ENCODE data around the gene KCTD2. TPM values are rescaled to one million over a fixed set of nuclear protein-coding genes. Genes with fewer than 3 reads are reported as not detected.

KCTD2 gene
- total and polyA plus RNA-seq, 2 experiments from 2014 or later = 20.7 to 24.4 TPM

DNA sequence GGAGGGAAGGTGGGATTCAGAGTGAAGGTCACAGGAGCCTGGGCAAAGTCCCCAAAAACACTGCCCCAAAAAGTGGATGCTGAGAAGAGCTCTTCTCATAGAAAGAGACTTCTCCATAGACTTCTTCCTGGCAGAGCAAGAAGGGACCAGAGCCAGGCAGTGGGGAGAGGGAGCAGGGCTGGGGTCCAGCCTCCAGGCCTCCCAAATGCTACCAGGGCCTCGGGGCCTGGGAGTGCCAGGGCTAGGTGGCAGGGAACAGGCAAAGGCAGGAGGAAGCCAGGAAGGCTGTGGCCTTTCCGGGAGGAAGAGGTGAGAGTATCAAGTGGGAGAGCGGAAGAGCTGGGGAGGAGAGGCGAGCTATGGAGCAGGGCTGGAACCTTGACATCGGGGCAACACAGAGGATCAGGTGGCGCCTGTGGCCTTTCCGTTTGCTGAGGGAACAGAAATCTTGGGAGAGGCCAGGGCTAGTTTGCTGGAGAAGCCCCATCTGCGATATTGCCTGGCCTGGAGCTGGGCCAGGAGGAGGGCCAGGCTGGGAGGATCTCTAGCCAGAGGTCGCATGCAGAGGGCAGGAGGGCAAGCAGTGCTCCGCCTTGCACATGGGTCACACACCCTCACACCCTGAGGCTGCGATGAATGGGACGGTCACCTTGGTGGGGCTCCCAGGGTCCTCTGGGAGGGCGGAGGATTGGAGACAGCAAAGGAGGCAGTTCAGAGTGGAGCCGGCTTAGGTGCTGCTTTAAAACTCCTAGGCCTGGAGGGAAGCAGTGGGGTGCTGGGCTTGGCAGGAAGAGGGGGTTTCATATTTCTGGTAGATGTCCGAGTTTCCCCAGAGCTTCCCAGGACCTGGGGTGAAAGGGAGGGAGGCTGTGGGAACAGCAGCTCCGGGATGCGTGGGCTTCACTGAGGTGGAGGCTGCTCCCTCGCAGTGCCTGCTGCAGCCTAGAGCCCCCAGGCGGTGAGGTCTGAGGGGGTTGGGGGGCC lies 44.1 kb downstream of the KCTD2 start:
- TF ChIP-seq, protein P1, sequence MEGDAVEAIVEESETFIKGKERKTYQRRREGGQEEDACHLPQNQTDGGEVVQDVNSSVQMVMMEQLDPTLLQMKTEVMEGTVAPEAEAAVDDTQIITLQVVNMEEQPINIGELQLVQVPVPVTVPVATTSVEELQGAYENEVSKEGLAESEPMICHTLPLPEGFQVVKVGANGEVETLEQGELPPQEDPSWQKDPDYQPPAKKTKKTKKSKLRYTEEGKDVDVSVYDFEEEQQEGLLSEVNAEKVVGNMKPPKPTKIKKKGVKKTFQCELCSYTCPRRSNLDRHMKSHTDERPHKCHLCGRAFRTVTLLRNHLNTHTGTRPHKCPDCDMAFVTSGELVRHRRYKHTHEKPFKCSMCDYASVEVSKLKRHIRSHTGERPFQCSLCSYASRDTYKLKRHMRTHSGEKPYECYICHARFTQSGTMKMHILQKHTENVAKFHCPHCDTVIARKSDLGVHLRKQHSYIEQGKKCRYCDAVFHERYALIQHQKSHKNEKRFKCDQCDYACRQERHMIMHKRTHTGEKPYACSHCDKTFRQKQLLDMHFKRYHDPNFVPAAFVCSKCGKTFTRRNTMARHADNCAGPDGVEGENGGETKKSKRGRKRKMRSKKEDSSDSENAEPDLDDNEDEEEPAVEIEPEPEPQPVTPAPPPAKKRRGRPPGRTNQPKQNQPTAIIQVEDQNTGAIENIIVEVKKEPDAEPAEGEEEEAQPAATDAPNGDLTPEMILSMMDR (IDR thresholded peaks at IDR 0.05; ENCODE audit: low read depth, low read length) = no peak
- Histone ChIP-seq H3K9me3 (ENCODE audit: low read depth) (no peaks in the 10 kb centered on the region), H3K4me1 (ENCODE audit: low read depth) (peaks cover 13% of the 10 kb centered on the region), H3K36me3 (no peaks in the 10 kb centered on the region), H3K27me3 (no peaks in the 10 kb centered on the region), H3K27ac (peak overlapping the region; percentile 57), H3K4me3 (no peak overlapping the region)
- no peak for DNase-seq (ENCODE audit: low read depth in 1 of 2, low spot score in 1 of 2)

GRCh38 chr17:75091855-75092327 lies 44.9 kb downstream of the KCTD2 start:
- Histone ChIP-seq H3K27ac (peak overlapping the region; percentile 57), H3K27me3 (no peaks in the 10 kb centered on the region), H3K36me3 (no peaks in the 10 kb centered on the region), H3K9me3 (ENCODE audit: low read depth) (no peaks in the 10 kb centered on the region), H3K4me3 (no peak overlapping the region), H3K4me1 (ENCODE audit: low read depth) (peaks cover 13% of the 10 kb centered on the region)
- TF ChIP-seq, protein P1 (IDR thresholded peaks at IDR 0.05; ENCODE audit: low read depth, low read length) = no peak
- no peak for DNase-seq (ENCODE audit: low read depth in 1 of 2, low spot score in 1 of 2)

GRCh38 chr17:75093548-75094158 lies 46.6 kb downstream of the KCTD2 start:
- Histone ChIP-seq H3K4me1 (ENCODE audit: low read depth) (peaks cover 3% of the 10 kb centered on the region), H3K27me3 (no peaks in the 10 kb centered on the region), H3K4me3 (no peak overlapping the region), H3K9me3 (ENCODE audit: low read depth) (no peaks in the 10 kb centered on the region), H3K27ac (no peak overlapping the region), H3K36me3 (no peaks in the 10 kb centered on the region)
- TF ChIP-seq, protein P1 (IDR thresholded peaks at IDR 0.05; ENCODE audit: low read depth, low read length) = no peak
- no peak for DNase-seq (ENCODE audit: low read depth in 1 of 2, low spot score in 1 of 2)

- Histone ChIP-seq H3K27me3 (no peaks in the 10 kb centered on the region), H3K27ac (no peak overlapping the region), H3K9me3 (ENCODE audit: low read depth) (no peaks in the 10 kb centered on the region), H3K4me1 (ENCODE audit: low read depth) (no peaks in the 10 kb centered on the region), H3K36me3 (no peaks in the 10 kb centered on the region), H3K4me3 (no peak overlapping the region)
- no peak for DNase-seq (ENCODE audit: low read depth in 1 of 2, low spot score in 1 of 2)
- TF ChIP-seq, protein P1 (IDR thresholded peaks at IDR 0.05; ENCODE audit: low read depth, low read length) = no peak
These were observed 47.9 kb downstream of the KCTD2 start for GRCh38 chr17:75094871-75095399.

- TF ChIP-seq, protein P1 (IDR thresholded peaks at IDR 0.05; ENCODE audit: low read depth, low read length) = no peak
- Histone ChIP-seq H3K4me3 (no peak overlapping the region), H3K36me3 (peaks cover 3% of the 10 kb centered on the region), H3K9me3 (ENCODE audit: low read depth) (no peaks in the 10 kb centered on the region), H3K27me3 (no peaks in the 10 kb centered on the region), H3K27ac (no peak overlapping the region), H3K4me1 (ENCODE audit: low read depth) (no peaks in the 10 kb centered on the region)
- peak in 1 of 2 donors; percentile 72 for DNase-seq (ENCODE audit: low read depth in 1 of 2, low spot score in 1 of 2)
These were observed 49.1 kb downstream of the KCTD2 start for GRCh38 chr17:75096082-75096625.
